ENCODE measurements around the gene PNPLA1. TPM values are rescaled to one million over a fixed set of nuclear protein-coding genes. Genes with fewer than 3 reads are reported as not detected.

The PNPLA1 gene
- total RNA-seq, 4 donors from 2014 or later, result 0.59 to 0.64 TPM; not detected in 2

- no peaks in the 10 kb centered on the region for H3K27me3 ChIP-seq
- H3K36me3 ChIP-seq, result no peaks in the 10 kb centered on the region
- no peak overlapping the region for H3K27ac ChIP-seq
- no peak overlapping the region for H3K4me3 ChIP-seq
- H3K4me1 ChIP-seq, result peaks cover 0 to 30% (median 4%) of the 10 kb centered on the region in 3 donors
- WGBS, 2 donors, result 69 to 85% methylated on average over 5 of the region's 5 CpGs
- H3K9me3 ChIP-seq, result no peaks in the 10 kb centered on the region
- no peak for DNase-seq
- intact Hi-C loops (cut with DNase I), result no loop called here
- TF ChIP-seq CTCF (IDR thresholded peaks at IDR 0.05), result no peak
- TF ChIP-seq POLR2A (IDR thresholded peaks at IDR 0.05), result no peak
Measured at GRCh38 chr6:36242161-36242560, 27.7 kb upstream of the PNPLA1 start.

GRCh38 chr6:36242626-36243025 is 27.2 kb upstream of the PNPLA1 start:
- WGBS, 2 donors, result 74 to 92% methylated on average over 4 of the region's 4 CpGs
- Histone ChIP-seq H3K4me1 (peaks cover 0 to 34% (median 4%) of the 10 kb centered on the region in 3 donors), H3K27ac (no peak overlapping the region), H3K9me3 (no peaks in the 10 kb centered on the region), H3K36me3 (no peaks in the 10 kb centered on the region), H3K27me3 (no peaks in the 10 kb centered on the region), H3K4me3 (no peak overlapping the region)
- intact Hi-C loops (cut with DNase I), result no loop called here
- no peak for DNase-seq
- TF ChIP-seq CTCF (IDR thresholded peaks at IDR 0.05), result no peak
- TF ChIP-seq POLR2A (IDR thresholded peaks at IDR 0.05), result no peak

GRCh38 chr6:36243562-36244212 is 26.2 kb upstream of the PNPLA1 start:
- no peak for DNase-seq
- H3K27me3 ChIP-seq, result no peaks in the 10 kb centered on the region
- H3K4me3 ChIP-seq, result no peak overlapping the region
- H3K27ac ChIP-seq, result no peak overlapping the region
- H3K4me1 ChIP-seq, result peaks cover 0 to 45% (median 4%) of the 10 kb centered on the region in 3 donors
- intact Hi-C loops (cut with DNase I), result no loop called here
- WGBS, 2 donors, result 68 to 71% methylated on average over 3 of the region's 3 CpGs
- no peak for TF ChIP-seq CTCF (IDR thresholded peaks at IDR 0.05)
- no peak for TF ChIP-seq POLR2A (IDR thresholded peaks at IDR 0.05)
- H3K36me3 ChIP-seq, result no peaks in the 10 kb centered on the region
- H3K9me3 ChIP-seq, result no peaks in the 10 kb centered on the region

GRCh38 chr6:36244641-36245280 is 25.1 kb upstream of the PNPLA1 start:
- Histone ChIP-seq H3K27ac (no peak overlapping the region), H3K27me3 (no peaks in the 10 kb centered on the region), H3K4me3 (no peak overlapping the region), H3K4me1 (peaks cover 0 to 47% (median 4%) of the 10 kb centered on the region in 3 donors), H3K9me3 (no peaks in the 10 kb centered on the region), H3K36me3 (no peaks in the 10 kb centered on the region)
- TF ChIP-seq CTCF (IDR thresholded peaks at IDR 0.05) (no peak), POLR2A (IDR thresholded peaks at IDR 0.05) (no peak)
- intact Hi-C loops (cut with DNase I), result no loop called here
- 85 to 95% methylated on average over 4 to 8 of the region's 8 CpGs for WGBS, 2 donors
- DNase-seq, result no peak

GRCh38 chr6:36245572-36246061 is 24.2 kb upstream of the PNPLA1 start:
- Histone ChIP-seq H3K4me3 (no peak overlapping the region), H3K27ac (no peak overlapping the region), H3K36me3 (no peaks in the 10 kb centered on the region), H3K9me3 (no peaks in the 10 kb centered on the region), H3K4me1 (peaks cover 0 to 39% (median 4%) of the 10 kb centered on the region in 3 donors), H3K27me3 (no peaks in the 10 kb centered on the region)
- 60 to 87% methylated on average over 3 to 7 of the region's 8 CpGs for WGBS, 2 donors
- no peak for DNase-seq
- intact Hi-C loops (cut with DNase I), result no loop called here
- TF ChIP-seq CTCF (IDR thresholded peaks at IDR 0.05) (peak in 1 of 6 experiments; percentile 14), POLR2A (IDR thresholded peaks at IDR 0.05) (no peak)

All from esophagus squamous epithelium (tissue), 5 donors.